Upper lobe of right lung (tissue), 1 donor: ENCODE data around the gene WWOX. TPM values are rescaled to one million over a fixed set of nuclear protein-coding genes. Genes with fewer than 3 reads are reported as not detected.

ENCODE experiments used
- ATAC-seq: fragments of 200-7000 bp; cut with Tn5 transposase; one replicate; pipeline ENCODE4 v1.9.1; 2020; ENCODE audit warnings: mild to moderate bottlenecking, moderate library complexity
- DNase-seq: peaks from one replicate; pipeline ENCODE4 v3.0.0-alpha.2; 2020
- H3K27ac ChIP-seq: fragments of 200-600 bp; one replicate; pipeline ENCODE4 v1.8.0; 2022
- H3K27me3 ChIP-seq: fragments of 200-600 bp; one replicate; pipeline ENCODE4 v1.8.0; 2022; ENCODE audit warnings: mild to moderate bottlenecking
- H3K36me3 ChIP-seq: fragments of 200-600 bp; one replicate; pipeline ENCODE4 v1.8.0; 2022
- H3K4me1 ChIP-seq: fragments of 200-600 bp; one replicate; pipeline ENCODE4 v1.8.0; 2022
- H3K4me3 ChIP-seq: fragments of 200-600 bp; one replicate; pipeline ENCODE4 v1.8.0; 2022; ENCODE audit warnings: mild to moderate bottlenecking
- H3K9me3 ChIP-seq: fragments of 200-600 bp; one replicate; pipeline ENCODE4 v1.8.0; 2022
- CTCF ChIP-seq: fragments of 200-600 bp; IDR thresholded peaks from one replicate; pipeline ENCODE4 v1.8.0; 2022; ENCODE audit warnings: antibody characterized with exemption
- intact Hi-C: fragments of 100-400 bp; cut with DNase I; formaldehyde crosslinking; loops from one replicate; pipeline ENCODE4 v1.11.0; 2022
- total RNA-seq: library from RNA; stranded (reverse); fragmentation: NEBNext Ultra II Directional; extraction: Animal tissue kit (Norgen Biotek cat#: 25700); gene quantifications from one replicate; pipeline ENCODE4 v1.2.1, GENCODE V29; 2021
- donor health status: DM: no; HTN: yes; CAD: no; lungs with severe emphysema.

Gene WWOX
- total RNA-seq, 1 donor from 2014 or later, result 17.0 TPM

- TF ChIP-seq CTCF, result no peak
- H3K4me1 ChIP-seq, result no peaks in the 10 kb centered on the region
- no peak overlapping the region for H3K27ac ChIP-seq
- H3K9me3 ChIP-seq, result no peaks in the 10 kb centered on the region
- no peaks in the 10 kb centered on the region for H3K27me3 ChIP-seq
- DNase-seq (no peak), ATAC-seq (no peak)
- H3K36me3 ChIP-seq, result no peaks in the 10 kb centered on the region
- H3K4me3 ChIP-seq, result no peak overlapping the region
- intact Hi-C loops, result no loop called here
Measured at GRCh38 chr16:78323315-78323714, 223.9 kb downstream of the WWOX start.

- H3K36me3 ChIP-seq, result no peaks in the 10 kb centered on the region
Measured at GRCh38 chr16:78324649-78325285, 225.3 kb downstream of the WWOX start.

GRCh38 chr16:78325468-78326352, 226.3 kb downstream of the WWOX start:
- H3K36me3 ChIP-seq, result no peaks in the 10 kb centered on the region
- ATAC-seq (no peak), DNase-seq (no peak)
- H3K4me1 ChIP-seq, result no peaks in the 10 kb centered on the region
- intact Hi-C loops, result no loop called here
- no peak for TF ChIP-seq CTCF
- no peaks in the 10 kb centered on the region for H3K9me3 ChIP-seq
- H3K27me3 ChIP-seq, result no peaks in the 10 kb centered on the region
- H3K4me3 ChIP-seq, result no peak overlapping the region
- H3K27ac ChIP-seq, result no peak overlapping the region

More at GRCh38 chr16:78324649-78325285, 225.3 kb downstream of the WWOX start:
- Histone ChIP-seq H3K4me3 (no peak overlapping the region), H3K27ac (no peak overlapping the region), H3K27me3 (no peaks in the 10 kb centered on the region), H3K9me3 (no peaks in the 10 kb centered on the region), H3K4me1 (no peaks in the 10 kb centered on the region)
- intact Hi-C loops, result no loop called here
- no peak for DNase-seq
- no peak for TF ChIP-seq CTCF
- ATAC-seq, result peak; percentile 39

- Histone ChIP-seq H3K27ac (no peak overlapping the region), H3K9me3 (no peaks in the 10 kb centered on the region), H3K4me3 (no peak overlapping the region), H3K36me3 (no peaks in the 10 kb centered on the region), H3K27me3 (no peaks in the 10 kb centered on the region), H3K4me1 (no peaks in the 10 kb centered on the region)
- TF ChIP-seq CTCF, result no peak
- intact Hi-C loops, result no loop called here
- DNase-seq (no peak), ATAC-seq (no peak)
Measured at GRCh38 chr16:78326731-78327130, 227.3 kb downstream of the WWOX start.

- ATAC-seq (no peak), DNase-seq (no peak)
- intact Hi-C loops, result no loop called here
- no peaks in the 10 kb centered on the region for H3K9me3 ChIP-seq
- no peaks in the 10 kb centered on the region for H3K27me3 ChIP-seq
- no peak for TF ChIP-seq CTCF
- H3K27ac ChIP-seq, result no peak overlapping the region
- no peaks in the 10 kb centered on the region for H3K4me1 ChIP-seq
- no peaks in the 10 kb centered on the region for H3K36me3 ChIP-seq
- H3K4me3 ChIP-seq, result no peak overlapping the region
Measured at GRCh38 chr16:78331731-78332130, 232.3 kb downstream of the WWOX start.
